GM12878 (cell line): Measurements from ENCODE around the gene MCF2L2. TPM values are rescaled to one million over a fixed set of nuclear protein-coding genes. Genes with fewer than 3 reads are reported as not detected.

Experiments
- CEBPB ChIP-seq, 2 experiments: fragments of 150-350 bp in 1 of 2; IDR thresholded peaks; 2 replicates each; pipeline ENCODE4 v1.6.1; 2012 to 2014; ENCODE audit warnings: low read depth in 2 of 2, low read length in 2 of 2, borderline replicate concordance in 1 of 2, inconsistent platforms in 1 of 2
- HDGF ChIP-seq: fragments of 450-650 bp; IDR thresholded peaks from 2 replicates; pipeline ENCODE4 v1.6.1; 2016; ENCODE audit warnings: antibody characterized with exemption
- LARP7 ChIP-seq: fragments of 450-650 bp; IDR thresholded peaks from 2 replicates; pipeline ENCODE4 v1.6.1; 2017; ENCODE audit warnings: mild to moderate bottlenecking
- NBN ChIP-seq: fragments of 450-650 bp; IDR thresholded peaks from 2 replicates; pipeline ENCODE4 v1.6.1; 2016
- NFXL1 ChIP-seq: fragments of 450-650 bp; IDR thresholded peaks from 2 replicates; pipeline ENCODE4 v1.6.1; 2017; ENCODE audit warnings: antibody characterized with exemption, mild to moderate bottlenecking, borderline replicate concordance
- NFYB ChIP-seq: IDR thresholded peaks from 2 replicates; pipeline ENCODE4 v1.6.1; 2011; ENCODE audit warnings: low read depth, mild to moderate bottlenecking, low read length, improper control_type of control experiment, moderate library complexity; ENCODE audit not compliant: insufficient read depth
- NRF1 ChIP-seq: conservative IDR thresholded peaks from 2 replicates; pipeline ENCODE4 v1.6.1; 2011; ENCODE audit warnings: mild to moderate bottlenecking, low read depth, low read length, improper control_type of control experiment
- POLR2AphosphoS5 ChIP-seq: IDR thresholded peaks from 2 replicates; pipeline ENCODE4 v1.6.1; 2011; ENCODE audit warnings: mild to moderate bottlenecking, low read length, inconsistent platforms
- RB1 ChIP-seq: fragments of 450-650 bp; formaldehyde crosslinking; IDR thresholded peaks from 2 replicates; pipeline ENCODE4 v1.6.1; 2017; ENCODE audit warnings: mild to moderate bottlenecking, borderline replicate concordance
- SP1 ChIP-seq: IDR thresholded peaks from one replicate; pipeline ENCODE4 v1.6.1; 2011; ENCODE audit warnings: low read depth, low read length
- TARDBP ChIP-seq: IDR thresholded peaks from 2 replicates; pipeline ENCODE4 v1.6.1; 2016; ENCODE audit warnings: borderline replicate concordance
- TCF7 ChIP-seq: IDR thresholded peaks from 2 replicates; pipeline ENCODE4 v1.6.1; 2014; ENCODE audit warnings: antibody characterized with exemption, borderline replicate concordance
- polyA plus RNA-seq, 11 experiments: library from polyadenylated mRNA; depleted of rRNA in 4 of 11; unstranded in 6 of 11; stranded (reverse) in 5 of 11; fragments of >200 nt; fragmentation: Nextera tagmentation in 4 of 11; fragmentation: Illumina TruSeq in 1 of 11; extraction: Ambion mirVana in 4 of 11; extraction: Trizol in 1 of 11; gene quantifications; 1 replicate in 1 of 11; 2 replicates in 10 of 11; pipeline versions ENCODE4 v1.2.1 to v1.2.3, GENCODE V29; 2011 to 2016; ENCODE audit warnings: inconsistent platforms in 2 of 11, missing spikeins in 2 of 11, low read depth in 1 of 11
- total RNA-seq, 4 experiments: library from RNA; depleted of rRNA in 3 of 4; stranded (reverse); fragments of >200 nt in 3 of 4; fragmentation: Illumina TruSeq in 1 of 4; extraction: Trizol in 1 of 4; gene quantifications; 2 replicates each; pipeline versions ENCODE4 v1.2.1 to v1.2.3, GENCODE V29; 2013 to 2021
- TF ChIP-seq, protein P1 (sequence below): fragments of 450-650 bp; IDR thresholded peaks from 2 replicates; pipeline ENCODE4 v1.6.1; 2016; ENCODE audit warnings: mild to moderate bottlenecking, moderate library complexity, borderline replicate concordance
- TF ChIP-seq, protein P2 (sequence below): IDR thresholded peaks from 2 replicates; pipeline ENCODE4 v1.6.1; 2012; ENCODE audit warnings: low read depth, low read length, improper control_type of control experiment
- TF ChIP-seq, protein P3 (sequence below): fragments of 450-650 bp; IDR thresholded peaks from 2 replicates; pipeline ENCODE4 v1.6.1; 2016; ENCODE audit warnings: mild to moderate bottlenecking
- TF ChIP-seq, protein P4 (sequence below): fragments of 450-650 bp; IDR thresholded peaks from 2 replicates; pipeline ENCODE4 v1.6.1; 2017; ENCODE audit warnings: borderline replicate concordance
- TF ChIP-seq, protein P5 (sequence below): fragments of 450-650 bp; IDR thresholded peaks from 2 replicates; pipeline ENCODE4 v1.6.1; 2017; ENCODE audit warnings: antibody characterized with exemption, mild to moderate bottlenecking, moderate library complexity

MCF2L2 gene
- total and polyA plus RNA-seq, 10 of the 15 experiments (the other 5 are each of a cell fraction or from before 2014, with no cell fraction given): 0.37 to 2.8 (median 1.4) TPM

DNA sequence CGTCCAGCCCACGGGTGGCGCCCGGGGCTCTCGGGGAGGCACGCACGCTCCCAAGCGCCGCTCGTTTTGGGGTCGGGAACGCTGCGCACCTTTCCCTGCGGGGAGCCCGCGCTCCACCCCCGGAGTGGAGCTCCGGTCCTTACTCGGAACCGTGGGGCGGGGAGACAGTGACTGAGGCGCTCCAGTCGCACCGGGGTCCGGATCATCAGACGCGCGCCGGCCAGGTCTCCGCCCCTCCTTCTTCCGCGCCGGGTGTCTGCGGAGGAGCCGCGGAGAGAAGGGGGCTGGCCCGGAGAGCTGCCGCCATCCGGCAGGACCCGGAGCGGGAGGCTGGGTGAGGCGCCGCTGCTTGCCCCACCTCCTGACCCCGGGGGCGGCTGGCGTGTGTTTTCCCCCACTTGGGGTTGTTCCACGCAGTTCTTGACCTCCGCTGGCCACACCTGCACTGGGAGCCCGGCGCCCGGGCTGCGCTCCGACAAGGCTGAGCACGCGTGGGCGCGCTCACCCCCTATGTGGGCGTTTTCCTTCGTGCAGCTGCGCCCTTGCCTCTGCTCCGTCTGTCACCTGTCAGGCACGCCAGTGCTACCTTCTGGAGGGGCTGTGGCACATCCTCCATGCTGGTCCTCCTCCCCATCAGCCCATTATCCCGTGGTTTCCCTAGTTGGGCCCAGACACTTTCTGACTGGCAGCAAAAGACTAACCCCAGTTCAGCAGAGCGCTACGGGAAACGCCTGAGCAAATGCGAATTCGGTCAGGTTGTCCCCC is at the start of gene MCF2L2 (continued):
- TF ChIP-seq RB1 (no peak), TCF7 (no peak), CEBPB (IDR thresholded peaks at IDR 0.05; ENCODE audit: borderline replicate concordance in 1 of 2, low read depth in 2 of 2, low read length in 2 of 2) (no peak), SP1 (no peak), NFXL1 (no peak), NBN (no peak), LARP7 (no peak), NRF1 (no peak), POLR2AphosphoS5 (no peak), NFYB (no peak), TARDBP (no peak), HDGF (no peak)
- TF ChIP-seq, protein P1, sequence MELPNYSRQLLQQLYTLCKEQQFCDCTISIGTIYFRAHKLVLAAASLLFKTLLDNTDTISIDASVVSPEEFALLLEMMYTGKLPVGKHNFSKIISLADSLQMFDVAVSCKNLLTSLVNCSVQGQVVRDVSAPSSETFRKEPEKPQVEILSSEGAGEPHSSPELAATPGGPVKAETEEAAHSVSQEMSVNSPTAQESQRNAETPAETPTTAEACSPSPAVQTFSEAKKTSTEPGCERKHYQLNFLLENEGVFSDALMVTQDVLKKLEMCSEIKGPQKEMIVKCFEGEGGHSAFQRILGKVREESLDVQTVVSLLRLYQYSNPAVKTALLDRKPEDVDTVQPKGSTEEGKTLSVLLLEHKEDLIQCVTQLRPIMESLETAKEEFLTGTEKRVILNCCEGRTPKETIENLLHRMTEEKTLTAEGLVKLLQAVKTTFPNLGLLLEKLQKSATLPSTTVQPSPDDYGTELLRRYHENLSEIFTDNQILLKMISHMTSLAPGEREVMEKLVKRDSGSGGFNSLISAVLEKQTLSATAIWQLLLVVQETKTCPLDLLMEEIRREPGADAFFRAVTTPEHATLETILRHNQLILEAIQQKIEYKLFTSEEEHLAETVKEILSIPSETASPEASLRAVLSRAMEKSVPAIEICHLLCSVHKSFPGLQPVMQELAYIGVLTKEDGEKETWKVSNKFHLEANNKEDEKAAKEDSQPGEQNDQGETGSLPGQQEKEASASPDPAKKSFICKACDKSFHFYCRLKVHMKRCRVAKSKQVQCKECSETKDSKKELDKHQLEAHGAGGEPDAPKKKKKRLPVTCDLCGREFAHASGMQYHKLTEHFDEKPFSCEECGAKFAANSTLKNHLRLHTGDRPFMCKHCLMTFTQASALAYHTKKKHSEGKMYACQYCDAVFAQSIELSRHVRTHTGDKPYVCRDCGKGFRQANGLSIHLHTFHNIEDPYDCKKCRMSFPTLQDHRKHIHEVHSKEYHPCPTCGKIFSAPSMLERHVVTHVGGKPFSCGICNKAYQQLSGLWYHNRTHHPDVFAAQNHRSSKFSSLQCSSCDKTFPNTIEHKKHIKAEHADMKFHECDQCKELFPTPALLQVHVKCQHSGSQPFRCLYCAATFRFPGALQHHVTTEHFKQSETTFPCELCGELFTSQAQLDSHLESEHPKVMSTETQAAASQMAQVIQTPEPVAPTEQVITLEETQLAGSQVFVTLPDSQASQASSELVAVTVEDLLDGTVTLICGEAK: no peak
- TF ChIP-seq, protein P2, sequence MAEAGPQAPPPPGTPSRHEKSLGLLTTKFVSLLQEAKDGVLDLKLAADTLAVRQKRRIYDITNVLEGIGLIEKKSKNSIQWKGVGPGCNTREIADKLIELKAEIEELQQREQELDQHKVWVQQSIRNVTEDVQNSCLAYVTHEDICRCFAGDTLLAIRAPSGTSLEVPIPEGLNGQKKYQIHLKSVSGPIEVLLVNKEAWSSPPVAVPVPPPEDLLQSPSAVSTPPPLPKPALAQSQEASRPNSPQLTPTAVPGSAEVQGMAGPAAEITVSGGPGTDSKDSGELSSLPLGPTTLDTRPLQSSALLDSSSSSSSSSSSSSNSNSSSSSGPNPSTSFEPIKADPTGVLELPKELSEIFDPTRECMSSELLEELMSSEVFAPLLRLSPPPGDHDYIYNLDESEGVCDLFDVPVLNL: no peak
- TF ChIP-seq, protein P3, sequence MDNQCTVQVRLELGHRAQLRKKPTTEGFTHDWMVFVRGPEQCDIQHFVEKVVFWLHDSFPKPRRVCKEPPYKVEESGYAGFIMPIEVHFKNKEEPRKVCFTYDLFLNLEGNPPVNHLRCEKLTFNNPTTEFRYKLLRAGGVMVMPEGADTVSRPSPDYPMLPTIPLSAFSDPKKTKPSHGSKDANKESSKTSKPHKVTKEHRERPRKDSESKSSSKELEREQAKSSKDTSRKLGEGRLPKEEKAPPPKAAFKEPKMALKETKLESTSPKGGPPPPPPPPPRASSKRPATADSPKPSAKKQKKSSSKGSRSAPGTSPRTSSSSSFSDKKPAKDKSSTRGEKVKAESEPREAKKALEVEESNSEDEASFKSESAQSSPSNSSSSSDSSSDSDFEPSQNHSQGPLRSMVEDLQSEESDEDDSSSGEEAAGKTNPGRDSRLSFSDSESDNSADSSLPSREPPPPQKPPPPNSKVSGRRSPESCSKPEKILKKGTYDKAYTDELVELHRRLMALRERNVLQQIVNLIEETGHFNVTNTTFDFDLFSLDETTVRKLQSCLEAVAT: no peak
- TF ChIP-seq, protein P4, sequence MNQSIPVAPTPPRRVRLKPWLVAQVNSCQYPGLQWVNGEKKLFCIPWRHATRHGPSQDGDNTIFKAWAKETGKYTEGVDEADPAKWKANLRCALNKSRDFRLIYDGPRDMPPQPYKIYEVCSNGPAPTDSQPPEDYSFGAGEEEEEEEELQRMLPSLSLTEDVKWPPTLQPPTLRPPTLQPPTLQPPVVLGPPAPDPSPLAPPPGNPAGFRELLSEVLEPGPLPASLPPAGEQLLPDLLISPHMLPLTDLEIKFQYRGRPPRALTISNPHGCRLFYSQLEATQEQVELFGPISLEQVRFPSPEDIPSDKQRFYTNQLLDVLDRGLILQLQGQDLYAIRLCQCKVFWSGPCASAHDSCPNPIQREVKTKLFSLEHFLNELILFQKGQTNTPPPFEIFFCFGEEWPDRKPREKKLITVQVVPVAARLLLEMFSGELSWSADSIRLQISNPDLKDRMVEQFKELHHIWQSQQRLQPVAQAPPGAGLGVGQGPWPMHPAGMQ: no peak
- TF ChIP-seq, protein P5, sequence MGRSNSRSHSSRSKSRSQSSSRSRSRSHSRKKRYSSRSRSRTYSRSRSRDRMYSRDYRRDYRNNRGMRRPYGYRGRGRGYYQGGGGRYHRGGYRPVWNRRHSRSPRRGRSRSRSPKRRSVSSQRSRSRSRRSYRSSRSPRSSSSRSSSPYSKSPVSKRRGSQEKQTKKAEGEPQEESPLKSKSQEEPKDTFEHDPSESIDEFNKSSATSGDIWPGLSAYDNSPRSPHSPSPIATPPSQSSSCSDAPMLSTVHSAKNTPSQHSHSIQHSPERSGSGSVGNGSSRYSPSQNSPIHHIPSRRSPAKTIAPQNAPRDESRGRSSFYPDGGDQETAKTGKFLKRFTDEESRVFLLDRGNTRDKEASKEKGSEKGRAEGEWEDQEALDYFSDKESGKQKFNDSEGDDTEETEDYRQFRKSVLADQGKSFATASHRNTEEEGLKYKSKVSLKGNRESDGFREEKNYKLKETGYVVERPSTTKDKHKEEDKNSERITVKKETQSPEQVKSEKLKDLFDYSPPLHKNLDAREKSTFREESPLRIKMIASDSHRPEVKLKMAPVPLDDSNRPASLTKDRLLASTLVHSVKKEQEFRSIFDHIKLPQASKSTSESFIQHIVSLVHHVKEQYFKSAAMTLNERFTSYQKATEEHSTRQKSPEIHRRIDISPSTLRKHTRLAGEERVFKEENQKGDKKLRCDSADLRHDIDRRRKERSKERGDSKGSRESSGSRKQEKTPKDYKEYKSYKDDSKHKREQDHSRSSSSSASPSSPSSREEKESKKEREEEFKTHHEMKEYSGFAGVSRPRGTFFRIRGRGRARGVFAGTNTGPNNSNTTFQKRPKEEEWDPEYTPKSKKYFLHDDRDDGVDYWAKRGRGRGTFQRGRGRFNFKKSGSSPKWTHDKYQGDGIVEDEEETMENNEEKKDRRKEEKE: no peak
